Ishikawa (cell line): ENCODE measurements around the gene NKX1-1.

Source experiments
- CEBPB ChIP-seq: IDR thresholded peaks from 2 replicates; pipeline ENCODE4 v1.6.1; 2012
- CREB1 ChIP-seq: IDR thresholded peaks from 2 replicates; pipeline ENCODE4 v1.6.1; 2012; ENCODE audit warnings: low read depth
- EGR1 ChIP-seq: IDR thresholded peaks from 2 replicates; pipeline ENCODE4 v1.6.1; 2012
- EP300 ChIP-seq: IDR thresholded peaks from 2 replicates; pipeline ENCODE4 v1.6.1; 2012; ENCODE audit warnings: borderline replicate concordance
- FOXM1 ChIP-seq: IDR thresholded peaks from 2 replicates; pipeline ENCODE4 v1.6.1; 2012; ENCODE audit warnings: low read depth, borderline replicate concordance
- NFIC ChIP-seq: IDR thresholded peaks from 2 replicates; pipeline ENCODE4 v1.6.1; 2012
- RAD21 ChIP-seq: IDR thresholded peaks from 2 replicates; pipeline ENCODE4 v1.6.1; 2012; ENCODE audit warnings: low read depth
- TAF1 ChIP-seq: IDR thresholded peaks from 2 replicates; pipeline ENCODE4 v1.6.1; 2012; ENCODE audit warnings: low read depth, mild to moderate bottlenecking
- TCF12 ChIP-seq: IDR thresholded peaks from 2 replicates; pipeline ENCODE4 v1.6.1; 2012; ENCODE audit warnings: low read depth
- TEAD4 ChIP-seq: IDR thresholded peaks from 2 replicates; pipeline ENCODE4 v1.6.1; 2012
- YY1 ChIP-seq: IDR thresholded peaks from 2 replicates; pipeline ENCODE4 v1.6.1; 2012; ENCODE audit warnings: low read depth
- ZBTB7A ChIP-seq: IDR thresholded peaks from 2 replicates; pipeline ENCODE4 v1.6.1; 2012; ENCODE audit warnings: low read depth
- TF ChIP-seq, protein P1 (sequence below): IDR thresholded peaks from 2 replicates; pipeline ENCODE4 v1.6.1; 2012; ENCODE audit warnings: low read depth, mild to moderate bottlenecking
- TF ChIP-seq, protein P2 (sequence below): IDR thresholded peaks from 2 replicates; pipeline ENCODE4 v1.6.1; 2012
- TF ChIP-seq, protein P3 (sequence below): IDR thresholded peaks from 2 replicates; pipeline ENCODE4 v1.6.1; 2012

The NKX1-1 gene

DNA sequence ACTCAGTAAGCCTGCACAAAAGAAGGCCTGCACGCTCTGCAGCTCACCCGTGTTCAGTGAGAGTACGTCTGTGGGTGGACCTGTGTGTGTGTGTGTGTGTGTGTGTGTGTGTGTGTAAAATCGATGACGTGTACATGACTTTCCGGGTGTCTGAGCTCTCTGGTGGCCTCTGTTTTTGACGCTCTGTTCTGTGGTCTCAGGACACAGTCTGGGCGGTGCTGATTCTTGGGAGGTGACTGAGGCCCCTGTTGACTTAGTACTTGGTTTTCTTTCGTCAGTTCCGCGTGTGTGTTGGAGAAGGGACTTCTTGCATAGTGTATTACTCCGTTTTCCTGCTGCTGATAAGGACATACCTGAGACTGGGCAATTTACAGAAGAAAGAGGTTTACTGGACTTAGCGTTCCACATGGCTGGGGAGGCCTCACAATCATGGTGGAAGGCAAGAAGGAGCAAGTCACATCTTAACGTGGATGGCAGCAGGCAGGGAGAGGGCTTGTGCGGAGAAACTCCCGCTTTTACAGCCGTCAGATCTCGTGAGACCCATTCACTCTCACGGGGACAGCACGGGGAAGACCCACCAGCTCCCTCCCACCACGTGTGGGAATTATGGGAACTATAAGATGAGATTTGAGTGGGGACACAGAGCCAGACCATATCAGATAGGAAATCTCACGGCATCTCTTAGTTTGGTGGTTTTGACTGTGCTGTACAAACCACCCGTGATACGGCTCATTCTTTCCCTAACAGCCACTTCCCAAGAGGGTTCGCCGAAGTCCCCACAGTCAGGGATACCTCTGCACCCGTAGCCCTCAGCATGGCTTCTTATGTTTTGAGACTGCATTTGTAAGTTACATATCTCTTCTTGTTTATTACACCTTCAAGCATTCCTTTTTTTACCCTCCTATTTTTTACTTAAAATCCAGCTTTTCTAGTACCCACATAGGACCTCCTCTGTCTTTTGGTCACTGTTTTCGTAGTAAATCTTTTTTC, 34.8 kb downstream of the NKX1-1 start:
- TF ChIP-seq FOXM1 (no peak), RAD21 (no peak), ZBTB7A (no peak), TEAD4 (no peak), EP300 (no peak), EGR1 (no peak), YY1 (no peak), NFIC (no peak), TCF12 (no peak), TAF1 (no peak), CREB1 (no peak)
- TF ChIP-seq, protein P1, sequence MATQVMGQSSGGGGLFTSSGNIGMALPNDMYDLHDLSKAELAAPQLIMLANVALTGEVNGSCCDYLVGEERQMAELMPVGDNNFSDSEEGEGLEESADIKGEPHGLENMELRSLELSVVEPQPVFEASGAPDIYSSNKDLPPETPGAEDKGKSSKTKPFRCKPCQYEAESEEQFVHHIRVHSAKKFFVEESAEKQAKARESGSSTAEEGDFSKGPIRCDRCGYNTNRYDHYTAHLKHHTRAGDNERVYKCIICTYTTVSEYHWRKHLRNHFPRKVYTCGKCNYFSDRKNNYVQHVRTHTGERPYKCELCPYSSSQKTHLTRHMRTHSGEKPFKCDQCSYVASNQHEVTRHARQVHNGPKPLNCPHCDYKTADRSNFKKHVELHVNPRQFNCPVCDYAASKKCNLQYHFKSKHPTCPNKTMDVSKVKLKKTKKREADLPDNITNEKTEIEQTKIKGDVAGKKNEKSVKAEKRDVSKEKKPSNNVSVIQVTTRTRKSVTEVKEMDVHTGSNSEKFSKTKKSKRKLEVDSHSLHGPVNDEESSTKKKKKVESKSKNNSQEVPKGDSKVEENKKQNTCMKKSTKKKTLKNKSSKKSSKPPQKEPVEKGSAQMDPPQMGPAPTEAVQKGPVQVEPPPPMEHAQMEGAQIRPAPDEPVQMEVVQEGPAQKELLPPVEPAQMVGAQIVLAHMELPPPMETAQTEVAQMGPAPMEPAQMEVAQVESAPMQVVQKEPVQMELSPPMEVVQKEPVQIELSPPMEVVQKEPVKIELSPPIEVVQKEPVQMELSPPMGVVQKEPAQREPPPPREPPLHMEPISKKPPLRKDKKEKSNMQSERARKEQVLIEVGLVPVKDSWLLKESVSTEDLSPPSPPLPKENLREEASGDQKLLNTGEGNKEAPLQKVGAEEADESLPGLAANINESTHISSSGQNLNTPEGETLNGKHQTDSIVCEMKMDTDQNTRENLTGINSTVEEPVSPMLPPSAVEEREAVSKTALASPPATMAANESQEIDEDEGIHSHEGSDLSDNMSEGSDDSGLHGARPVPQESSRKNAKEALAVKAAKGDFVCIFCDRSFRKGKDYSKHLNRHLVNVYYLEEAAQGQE = no peak
- TF ChIP-seq, protein P2, sequence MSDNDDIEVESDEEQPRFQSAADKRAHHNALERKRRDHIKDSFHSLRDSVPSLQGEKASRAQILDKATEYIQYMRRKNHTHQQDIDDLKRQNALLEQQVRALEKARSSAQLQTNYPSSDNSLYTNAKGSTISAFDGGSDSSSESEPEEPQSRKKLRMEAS = no peak
- TF ChIP-seq, protein P3, sequence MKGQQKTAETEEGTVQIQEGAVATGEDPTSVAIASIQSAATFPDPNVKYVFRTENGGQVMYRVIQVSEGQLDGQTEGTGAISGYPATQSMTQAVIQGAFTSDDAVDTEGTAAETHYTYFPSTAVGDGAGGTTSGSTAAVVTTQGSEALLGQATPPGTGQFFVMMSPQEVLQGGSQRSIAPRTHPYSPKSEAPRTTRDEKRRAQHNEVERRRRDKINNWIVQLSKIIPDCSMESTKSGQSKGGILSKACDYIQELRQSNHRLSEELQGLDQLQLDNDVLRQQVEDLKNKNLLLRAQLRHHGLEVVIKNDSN = no peak

DNA sequence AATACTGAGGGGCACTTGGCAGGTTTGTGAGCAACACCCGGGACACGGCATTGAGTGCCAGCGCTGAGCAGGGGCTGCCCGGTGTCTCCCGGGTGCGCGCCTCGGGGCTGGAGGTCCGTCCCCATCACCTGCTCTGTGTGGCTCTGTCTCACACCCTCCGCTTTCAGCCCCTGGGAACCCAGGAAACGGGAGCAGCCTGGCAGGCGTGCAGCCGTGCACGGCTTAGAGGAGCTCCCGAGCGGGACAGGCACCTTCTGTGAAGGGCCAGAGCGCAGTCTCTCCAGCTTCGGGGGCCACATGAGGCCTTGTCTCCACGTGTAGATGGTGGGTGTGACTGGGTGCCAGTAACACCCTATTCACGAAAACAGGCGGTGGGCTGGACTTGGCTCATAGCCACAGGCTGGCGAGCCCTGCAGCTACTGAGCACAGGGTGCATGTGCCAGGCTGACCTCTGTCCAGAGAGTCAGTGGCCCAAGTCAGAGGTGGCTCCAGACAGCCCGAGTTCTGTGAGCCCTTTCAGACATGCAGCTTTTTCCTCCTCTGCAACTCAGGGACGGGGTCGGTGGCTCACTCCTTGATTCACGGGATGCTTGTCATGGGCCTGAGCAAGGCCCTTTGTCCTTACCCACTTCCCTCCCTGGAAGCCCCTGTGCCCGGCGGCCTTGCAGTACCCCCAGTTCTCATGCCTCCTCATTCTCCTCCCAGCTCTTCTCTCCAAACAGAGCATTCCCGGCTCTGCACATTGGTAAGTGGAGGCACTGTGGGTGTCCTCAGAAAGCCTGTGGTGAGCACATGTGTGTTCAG, 35.7 kb downstream of the NKX1-1 start:
- TF ChIP-seq NFIC (no peak), EGR1 (no peak), CEBPB (no peak), TAF1 (no peak), TCF12 (no peak), TEAD4 (no peak)

DNA sequence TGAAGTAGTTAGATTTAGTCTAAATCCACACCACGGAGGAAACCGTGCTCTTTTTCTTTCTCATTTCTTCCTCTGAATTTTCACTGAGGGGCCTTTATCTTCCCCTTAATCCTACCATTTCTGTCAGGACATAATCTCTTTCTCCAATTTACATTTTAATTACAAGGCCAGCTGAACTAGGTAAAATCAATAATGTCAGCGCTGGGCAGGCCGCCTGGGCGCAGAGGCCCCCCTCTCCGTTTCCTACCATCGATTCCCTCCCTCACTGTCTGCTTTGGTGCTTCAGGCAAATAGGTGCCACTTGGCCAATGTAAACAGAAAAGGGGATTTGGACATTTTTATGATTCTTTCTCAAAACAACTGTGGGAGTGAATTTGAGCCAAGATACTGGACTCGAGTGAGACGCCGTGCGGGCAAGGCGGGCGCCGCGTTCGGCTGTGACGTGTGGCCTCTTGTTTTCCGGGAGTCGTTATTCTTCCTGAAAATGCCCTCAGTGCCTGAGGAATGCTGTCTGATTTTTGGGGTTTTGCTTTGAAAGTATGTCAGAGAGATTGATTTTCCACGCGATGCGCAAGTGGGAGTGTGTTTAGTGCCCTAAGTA, 36.7 kb downstream of the NKX1-1 start:
- TF ChIP-seq CREB1 = no peak
- TF ChIP-seq, protein P3 = no peak

DNA sequence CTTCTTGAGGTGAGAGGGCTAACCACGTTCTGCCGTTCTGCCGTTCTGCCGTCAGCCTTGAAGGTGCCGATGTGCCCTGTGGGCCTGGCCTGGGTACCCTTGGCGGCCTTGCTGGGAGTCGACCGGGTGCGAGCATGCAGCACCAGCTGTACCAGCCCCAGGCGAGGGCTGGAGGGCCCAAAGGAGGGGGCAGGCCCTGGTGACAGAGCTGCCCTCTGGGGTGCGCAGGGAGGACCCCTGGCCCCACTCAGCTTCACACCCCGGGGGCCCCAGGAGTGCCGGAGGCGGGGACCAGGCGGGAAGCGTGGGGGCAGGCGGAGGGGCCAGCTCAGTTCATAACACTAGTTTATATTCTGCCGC, 37.2 kb downstream of the NKX1-1 start:
- TF ChIP-seq EGR1 = no peak
- TF ChIP-seq RAD21 = no peak
- TF ChIP-seq, protein P1 = no peak
- TF ChIP-seq YY1 = no peak
- no peak for TF ChIP-seq CEBPB
- TF ChIP-seq TAF1 = no peak
- no peak for TF ChIP-seq CREB1
- TF ChIP-seq NFIC = no peak

DNA sequence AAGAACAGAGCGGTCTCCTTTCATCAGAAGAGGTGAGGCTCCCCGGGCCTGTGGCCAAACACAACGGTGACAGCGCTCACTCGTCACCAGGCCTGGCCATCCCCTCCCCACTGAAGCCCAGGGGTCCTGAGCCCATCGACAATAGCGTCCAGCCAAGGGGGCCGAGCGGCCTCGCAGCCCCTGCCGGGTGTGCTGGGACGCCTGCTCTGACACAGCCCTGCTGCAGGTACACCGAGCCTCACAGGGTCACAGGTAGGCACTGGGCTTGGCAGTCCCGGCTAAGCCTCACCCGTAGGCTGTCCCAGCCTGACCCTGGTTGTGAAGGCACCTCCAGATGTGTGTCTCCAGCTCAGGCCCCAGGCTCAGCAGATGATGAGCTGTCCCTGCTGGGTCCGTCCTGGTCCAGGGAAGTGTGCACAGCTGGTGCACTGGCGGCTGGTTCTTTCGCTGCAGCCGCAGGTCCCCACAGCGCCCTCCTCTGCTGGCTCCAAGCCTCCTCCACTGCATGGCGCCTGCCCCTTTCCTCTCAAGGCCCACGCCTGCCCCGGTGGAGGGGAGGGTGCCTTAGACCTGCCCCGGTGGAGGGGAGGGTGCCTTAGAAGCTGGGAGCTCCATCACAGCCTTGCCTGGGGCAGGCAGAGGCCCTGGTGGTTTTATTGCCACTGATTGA, 37.7 kb downstream of the NKX1-1 start:
- no peak for TF ChIP-seq FOXM1
- no peak for TF ChIP-seq TCF12
- TF ChIP-seq RAD21 = no peak
- TF ChIP-seq, protein P1 = no peak
- TF ChIP-seq EP300 = no peak
- TF ChIP-seq TEAD4 = no peak
- no peak for TF ChIP-seq YY1
- no peak for TF ChIP-seq EGR1
- no peak for TF ChIP-seq CEBPB
- TF ChIP-seq, protein P2 = no peak
- TF ChIP-seq, protein P3 = no peak
- no peak for TF ChIP-seq CREB1
- no peak for TF ChIP-seq NFIC
- TF ChIP-seq TAF1 = no peak
- TF ChIP-seq ZBTB7A = no peak
